GM12892 (cell line): ENCODE results near the gene CDO1.

Source experiments
- DNase-seq: peaks from one replicate; pipeline ENCODE4 v3.0.0; 2011; ENCODE audit not compliant: insufficient read length
- FAIRE-seq: peaks from 2 replicates; lab custom pipeline; 2011; peaks lifted over from hg19 to GRCh38; lab: Jason Lieb, UNC
- POLR2A ChIP-seq: IDR thresholded peaks from 2 replicates; pipeline ENCODE4 v1.6.1; 2011; ENCODE audit warnings: low read depth, low read length, control low read depth
- POLR2AphosphoS5 ChIP-seq: IDR thresholded peaks from 2 replicates; pipeline ENCODE4 v1.6.1; 2011; ENCODE audit warnings: low read depth, low read length, control low read depth
- TAF1 ChIP-seq: IDR thresholded peaks from 2 replicates; pipeline ENCODE4 v1.6.1; 2011; ENCODE audit warnings: low read depth, mild to moderate bottlenecking, control low read depth, low read length, borderline replicate concordance

Gene CDO1

DNA sequence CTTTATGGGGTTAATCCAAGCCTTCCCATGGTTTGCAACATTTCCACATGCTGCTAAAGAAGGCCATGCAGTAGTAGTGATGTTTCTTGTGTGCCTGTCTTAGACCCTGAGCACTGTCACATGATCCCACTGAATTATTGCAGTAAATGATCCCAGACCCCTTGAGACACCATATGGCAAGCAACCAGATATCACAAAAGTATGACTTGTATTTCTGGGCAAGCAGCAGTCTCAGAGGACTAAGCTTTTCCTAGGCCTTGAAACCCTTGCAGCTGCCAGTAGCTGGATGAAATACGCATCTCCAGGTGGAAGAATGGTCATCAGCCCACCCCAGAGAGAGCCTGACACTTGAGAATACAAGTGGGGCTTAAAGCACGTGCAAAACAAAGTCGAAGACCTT lies 41.8 kb downstream of the CDO1 start:
- DNase-seq, result no peak
- no peak for FAIRE-seq
- TF ChIP-seq POLR2A (no peak), TAF1 (no peak), POLR2AphosphoS5 (no peak)

DNA sequence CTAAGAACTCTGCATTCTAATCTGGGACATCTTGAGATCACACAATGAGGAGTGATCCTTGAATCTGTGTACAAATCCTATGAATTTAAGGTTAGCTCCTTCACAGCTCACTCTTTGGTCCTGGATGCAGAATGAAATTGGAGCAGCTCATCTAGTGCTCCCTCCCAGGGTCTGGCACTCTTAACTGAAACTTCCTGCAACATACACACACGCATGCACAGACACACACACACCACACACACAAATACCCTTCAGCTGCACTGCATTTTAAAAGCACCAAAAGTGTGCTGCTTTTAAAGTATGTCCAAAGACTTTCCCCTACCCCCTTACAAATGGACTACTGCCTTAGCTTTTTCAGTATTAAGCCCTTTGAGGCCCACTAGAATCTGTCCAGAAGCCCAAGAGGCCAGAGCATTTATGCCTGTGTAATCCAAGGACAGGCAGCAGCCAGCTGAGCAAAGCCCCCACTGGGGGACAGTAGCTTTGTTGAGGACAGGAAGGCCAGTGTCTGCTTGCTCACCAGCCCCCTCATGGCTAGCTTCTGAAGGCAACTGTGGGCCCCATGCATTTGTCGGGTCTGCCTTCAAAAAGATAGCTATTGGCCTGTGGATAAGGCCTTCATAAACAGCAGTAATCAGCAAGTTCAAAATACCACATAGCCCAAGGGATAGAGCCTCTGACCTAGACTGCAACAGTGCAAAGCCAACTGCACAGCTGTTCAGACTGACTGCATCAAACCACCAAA lies 43.6 kb downstream of the CDO1 start:
- no peak for TF ChIP-seq POLR2AphosphoS5
- no peak for FAIRE-seq
- no peak for DNase-seq

GRCh38 chr5:115770466-115770865 lies 46.0 kb downstream of the CDO1 start:
- no peak for FAIRE-seq
- no peak for DNase-seq
- no peak for TF ChIP-seq POLR2AphosphoS5
- no peak for TF ChIP-seq POLR2A
- TF ChIP-seq TAF1, result no peak

- TF ChIP-seq POLR2A (no peak), TAF1 (no peak), POLR2AphosphoS5 (no peak)
- FAIRE-seq (no peak), DNase-seq (no peak)
Observed at GRCh38 chr5:115767424-115767823, 49.0 kb downstream of the CDO1 start.

- no peak for DNase-seq
- FAIRE-seq, result no peak
- TF ChIP-seq POLR2AphosphoS5, result no peak
- TF ChIP-seq TAF1, result no peak
- TF ChIP-seq POLR2A, result no peak
Observed at GRCh38 chr5:115766608-115767007, 49.9 kb downstream of the CDO1 start.

DNA sequence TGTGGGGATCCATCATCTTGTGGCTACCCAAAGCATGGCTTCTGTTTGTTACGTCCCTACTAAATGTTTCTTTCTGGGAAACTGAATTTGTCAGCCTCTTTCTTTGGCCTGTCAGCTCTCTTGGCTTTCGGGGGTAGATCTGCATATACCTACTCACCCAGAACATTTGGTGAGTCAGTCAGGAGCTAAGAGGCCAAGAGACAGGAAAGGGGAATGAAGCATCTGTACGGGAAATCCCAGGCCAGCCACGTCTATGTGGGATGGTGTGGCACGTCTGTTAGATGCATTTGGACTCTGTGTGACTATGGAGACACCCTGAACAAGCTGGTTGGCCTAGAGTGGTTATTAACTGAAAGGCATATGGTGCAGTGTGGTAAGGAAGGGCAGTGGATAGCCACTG lies 58.1 kb downstream of the CDO1 start:
- FAIRE-seq, result no peak
- no peak for DNase-seq
- TF ChIP-seq POLR2AphosphoS5 (no peak), TAF1 (no peak)

GRCh38 chr5:115755675-115756074 lies 60.8 kb downstream of the CDO1 start:
- TF ChIP-seq POLR2A (no peak), TAF1 (no peak), POLR2AphosphoS5 (no peak)
- DNase-seq (no peak), FAIRE-seq (no peak)
